ENCODE data around the gene NUP210L.

NUP210L gene

DNA sequence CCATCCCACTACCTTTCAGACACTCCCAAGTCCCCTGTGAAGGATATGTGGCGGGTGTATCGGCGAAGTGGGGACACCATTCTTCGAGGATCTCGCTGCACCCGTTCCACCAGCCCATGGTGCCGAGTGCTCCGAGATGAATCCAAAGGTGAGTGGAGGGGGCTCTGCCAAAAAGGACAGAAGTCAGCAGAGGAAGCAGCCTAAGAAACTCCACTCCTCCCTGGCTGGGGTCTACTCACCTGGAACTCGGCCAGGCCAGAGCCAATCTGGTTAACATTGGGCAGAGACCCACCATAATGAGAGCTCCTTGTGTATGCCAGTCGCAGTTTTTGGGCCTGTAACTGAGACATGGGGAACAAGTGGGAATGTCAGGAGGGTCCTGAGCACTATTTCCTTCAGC lies 200.0 kb downstream of the NUP210L start:
- Histone ChIP-seq H3K4me1 (ENCODE audit: control insufficient read depth in 1 of 2, insufficient read depth in 1 of 2, low read depth in 1 of 2, low read length in 1 of 2) (peaks cover 23 to 30% of the 10 kb centered on the region in 2 experiments), H3K27me3 (no peaks in the 10 kb centered on the region), H3K36me3 (peaks cover 49% of the 10 kb centered on the region), H3K4me3 (ENCODE audit: low read depth in 1 of 2, low read length in 1 of 2) (no peak overlapping the region), H3K9me3 (no peaks in the 10 kb centered on the region), H3K27ac (no peak overlapping the region)
- no peak for TF ChIP-seq CTCF (IDR thresholded peaks at IDR 0.05)

- Histone ChIP-seq H3K9me3 (no peaks in the 10 kb centered on the region), H3K4me3 (ENCODE audit: low read depth in 1 of 2, low read length in 1 of 2) (no peak overlapping the region), H3K27ac (no peak overlapping the region), H3K36me3 (peaks cover 58% of the 10 kb centered on the region), H3K27me3 (no peaks in the 10 kb centered on the region), H3K4me1 (ENCODE audit: control insufficient read depth in 1 of 2, insufficient read depth in 1 of 2, low read depth in 1 of 2, low read length in 1 of 2) (peaks cover 23 to 26% of the 10 kb centered on the region in 2 experiments)
- TF ChIP-seq CTCF (IDR thresholded peaks at IDR 0.05), result no peak
These were observed 201.0 kb downstream of the NUP210L start for GRCh38 chr1:153953859-153954365.

DNA sequence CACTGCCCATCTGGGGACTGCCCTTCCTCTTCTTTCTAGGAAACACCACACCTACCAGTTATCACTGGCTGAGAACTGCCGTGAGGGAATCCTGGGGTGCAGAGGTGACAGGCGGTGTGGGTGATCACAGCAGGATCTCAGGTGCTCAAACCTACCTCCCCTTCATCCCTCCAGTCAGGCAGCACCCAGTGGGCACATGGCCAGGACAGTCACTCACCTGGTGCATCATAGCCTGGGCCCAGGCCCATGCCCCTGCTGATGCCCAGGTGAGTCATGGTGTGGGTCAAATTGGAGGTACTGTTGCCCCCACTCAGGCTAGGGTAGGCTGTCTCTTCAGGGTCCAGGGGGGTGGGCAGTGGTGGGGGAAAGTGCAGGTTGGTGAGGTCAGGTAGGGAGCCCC lies 203.1 kb downstream of the NUP210L start:
- Histone ChIP-seq H3K4me1 (ENCODE audit: control insufficient read depth in 1 of 2, insufficient read depth in 1 of 2, low read depth in 1 of 2, low read length in 1 of 2) (peaks cover 23 to 26% of the 10 kb centered on the region in 2 experiments), H3K27ac (no peak overlapping the region), H3K4me3 (ENCODE audit: low read depth in 1 of 2, low read length in 1 of 2) (no peak overlapping the region), H3K9me3 (no peaks in the 10 kb centered on the region), H3K27me3 (no peaks in the 10 kb centered on the region), H3K36me3 (peaks cover 79% of the 10 kb centered on the region)
- TF ChIP-seq CTCF (IDR thresholded peaks at IDR 0.05), result no peak

DNA sequence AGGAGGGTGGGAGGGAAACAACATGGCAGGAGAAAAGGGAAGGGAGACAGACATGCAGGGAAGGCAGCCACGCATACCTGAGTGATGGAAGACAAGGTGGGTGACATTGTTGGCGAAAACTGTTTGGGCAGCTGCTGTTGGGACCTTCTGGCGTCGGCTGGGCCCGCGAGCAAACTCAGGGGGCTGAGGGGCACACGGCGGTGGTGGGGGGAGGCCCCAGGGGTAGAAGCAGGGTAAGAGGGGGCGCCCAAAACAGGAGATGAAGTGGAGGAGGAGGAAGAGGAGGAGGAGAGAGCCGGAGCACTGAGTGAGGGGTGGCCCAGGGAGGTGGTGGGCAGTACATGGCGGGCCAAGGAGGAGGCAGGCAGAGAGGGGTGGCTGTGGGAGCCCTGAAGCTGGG lies 203.7 kb downstream of the NUP210L start:
- H3K9me3 ChIP-seq, result no peaks in the 10 kb centered on the region
- no peak for TF ChIP-seq CTCF (IDR thresholded peaks at IDR 0.05)
- H3K4me1 ChIP-seq (ENCODE audit: control insufficient read depth in 1 of 2, insufficient read depth in 1 of 2, low read depth in 1 of 2, low read length in 1 of 2), result peaks cover 19 to 24% of the 10 kb centered on the region in 2 experiments
- H3K36me3 ChIP-seq, result peaks cover 79% of the 10 kb centered on the region
- no peaks in the 10 kb centered on the region for H3K27me3 ChIP-seq
- no peak overlapping the region for H3K27ac ChIP-seq
- H3K4me3 ChIP-seq (ENCODE audit: low read depth in 1 of 2, low read length in 1 of 2), result no peak overlapping the region

DNA sequence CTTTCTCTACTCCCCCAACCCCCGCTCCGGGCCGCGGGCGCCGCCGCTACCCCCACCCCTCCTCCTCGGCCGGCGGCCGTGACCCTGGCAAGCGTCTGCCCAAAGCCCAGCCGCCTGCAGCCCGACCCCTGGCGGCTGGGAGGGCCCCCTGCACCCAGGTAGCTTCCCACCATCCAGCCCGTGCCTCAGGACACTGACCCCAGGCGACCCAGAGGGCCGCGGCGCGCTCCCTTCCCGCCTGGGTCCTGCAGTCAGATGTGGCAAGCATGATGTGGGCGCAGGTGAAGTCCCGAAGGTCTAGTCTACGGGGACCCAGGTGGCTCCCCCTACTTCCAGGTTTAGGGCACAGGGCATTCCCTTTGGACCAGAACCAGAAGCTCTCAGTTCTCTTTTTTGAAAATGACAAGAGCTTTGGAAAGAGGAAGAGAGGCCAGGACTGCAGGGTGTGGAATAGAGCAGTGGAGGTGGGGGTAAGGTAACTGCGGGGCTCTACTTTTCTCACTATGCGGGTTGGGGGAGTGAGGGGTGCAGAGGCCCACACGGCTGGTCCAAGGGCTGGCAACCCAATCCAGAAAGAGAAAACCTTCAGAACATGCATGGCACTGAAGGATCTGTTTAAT lies 208.1 kb downstream of the NUP210L start, which contains the start of gene DENND4B:
TSS of gene DENND4B (minus strand) at position 97 of the 620 bp plus-strand sequence. CDS start 2,344 bp downstream, outside the sequence.
- no peaks in the 10 kb centered on the region for H3K27me3 ChIP-seq
- peaks cover 65% of the 10 kb centered on the region for H3K36me3 ChIP-seq
- peaks cover 41 to 44% of the 10 kb centered on the region in 2 experiments for H3K4me1 ChIP-seq (ENCODE audit: control insufficient read depth in 1 of 2, insufficient read depth in 1 of 2, low read depth in 1 of 2, low read length in 1 of 2)
- peak; percentile 97 for TF ChIP-seq CTCF (IDR thresholded peaks at IDR 0.05)
- H3K27ac ChIP-seq, result peak within 1 kb of the TSS; percentile 100
- no peaks in the 10 kb centered on the region for H3K9me3 ChIP-seq
- H3K4me3 ChIP-seq (ENCODE audit: low read depth in 1 of 2, low read length in 1 of 2), result peak within 1 kb of the TSS; percentile 75 to 83

Data from neutrophil (primary cell).